GM18517 (cell line): ENCODE data around the gene OR52E6.

ENCODE experiments used
- ATAC-seq: cut with Tn5 transposase; IDR thresholded peaks from one replicate; pipeline ENCODE4 v1.9.1; 2021; ENCODE audit warnings: mild to moderate bottlenecking, moderate library complexity; ENCODE audit not compliant: unreplicated experiment

OR52E6 gene

DNA sequence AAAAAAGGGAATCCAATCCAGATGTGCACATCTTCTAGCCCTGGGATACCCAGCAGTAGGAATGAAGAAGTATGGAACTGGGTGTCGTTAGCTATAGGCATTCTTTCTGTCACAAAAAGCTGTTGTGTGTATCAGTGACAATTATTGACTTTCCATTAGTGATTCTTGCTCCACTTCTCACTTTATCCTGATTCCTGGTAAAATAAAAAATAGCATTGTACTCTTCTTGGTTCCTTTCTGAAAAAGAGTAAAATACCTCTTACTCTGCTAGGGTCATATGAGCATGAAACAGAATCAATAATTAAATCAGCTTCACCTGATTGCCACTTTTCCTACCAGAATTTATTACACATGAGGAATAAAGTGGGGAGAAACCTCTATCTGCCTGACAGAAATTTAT, at the start of gene OR52E6:
TSS of gene OR52E6 (minus strand) at position 101 of the 400 bp plus-strand sequence. CDS start at position 101, 0 bp downstream.
- ATAC-seq: no peak

DNA sequence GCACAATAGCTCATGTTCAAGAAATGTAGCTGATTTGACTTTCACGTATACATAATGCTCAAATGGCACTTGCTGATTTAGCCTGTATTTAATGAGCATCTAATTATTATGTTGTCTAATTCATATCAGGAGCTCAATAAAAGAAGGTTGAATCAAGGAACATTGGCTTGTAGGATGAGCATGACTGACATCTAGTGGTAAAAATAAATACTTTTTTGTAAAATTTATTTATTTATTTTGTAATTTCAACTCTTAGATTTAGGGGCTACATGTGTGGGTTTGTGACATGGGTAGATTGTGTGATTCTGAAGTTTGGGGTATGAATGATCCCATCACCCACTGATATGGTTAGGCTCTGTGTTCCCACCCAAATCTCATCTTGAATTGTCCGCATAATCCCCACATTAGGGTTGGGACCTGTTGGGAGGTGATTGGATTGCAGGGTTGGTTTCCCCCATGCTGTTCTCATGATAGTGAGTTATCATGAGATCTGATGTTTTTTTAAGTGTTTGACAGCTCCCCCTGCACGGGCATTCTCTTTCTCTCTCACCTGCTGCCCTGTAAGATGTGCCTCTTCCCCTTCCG, 49.6 kb upstream of the OR52E6 start:
- ATAC-seq: no peak

DNA sequence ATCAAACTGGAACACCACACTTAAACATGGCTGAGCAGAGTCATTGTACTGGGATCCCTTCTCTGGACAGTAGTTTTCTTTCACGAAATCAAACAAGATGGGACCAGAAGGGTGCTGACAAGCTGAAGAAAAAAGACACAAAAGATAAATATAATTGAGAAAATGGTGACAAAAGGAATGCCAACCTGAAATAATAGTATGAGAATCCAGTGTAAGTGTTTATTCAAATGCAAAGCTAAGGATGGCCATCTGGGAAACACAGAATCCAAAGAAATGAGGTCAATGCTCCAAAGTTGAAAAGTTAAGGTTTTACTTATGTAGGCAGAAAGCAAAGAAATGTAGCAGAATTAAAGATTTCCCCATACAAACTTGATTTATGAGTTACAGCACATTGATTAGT, 46.0 kb upstream of the OR52E6 start:
- ATAC-seq: no peak

DNA sequence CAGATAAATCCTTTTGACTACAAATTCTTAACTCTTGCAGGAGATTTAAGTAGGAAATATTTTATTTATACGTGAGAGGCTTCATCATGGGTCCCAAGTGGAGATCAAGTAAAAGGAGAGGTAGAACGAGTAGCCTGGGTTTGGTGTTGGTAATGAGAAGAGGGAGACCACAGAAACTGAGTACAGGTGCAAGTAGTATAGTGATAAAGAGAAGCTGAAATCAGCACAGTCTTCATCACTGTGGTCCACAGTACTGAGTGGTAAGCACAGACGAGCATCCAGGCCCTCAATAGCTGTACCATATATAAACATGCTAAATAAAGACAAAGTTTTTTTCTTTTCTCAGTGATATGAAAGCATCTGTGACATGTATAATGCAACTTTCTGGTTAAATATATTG, 45.5 kb upstream of the OR52E6 start:
- no peak for ATAC-seq

DNA sequence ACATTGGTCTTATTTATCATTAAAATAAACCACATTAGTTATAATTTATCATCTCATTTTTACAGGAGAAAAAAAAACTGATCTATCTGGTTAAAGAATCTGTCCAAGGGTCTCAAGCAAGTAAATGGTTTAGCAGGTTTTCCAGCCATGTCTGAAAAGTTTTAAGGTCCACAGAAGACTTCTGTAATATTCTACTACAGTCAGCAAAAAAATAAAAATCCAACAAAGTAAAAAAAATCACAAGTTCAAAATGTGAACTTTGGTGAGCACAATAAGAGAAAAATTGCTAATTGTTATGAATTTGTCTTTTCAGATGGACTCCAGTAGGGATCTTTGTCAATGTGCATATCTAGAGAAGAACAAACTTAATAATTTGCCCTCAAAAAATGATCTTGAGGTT, 40.1 kb upstream of the OR52E6 start:
- ATAC-seq: no peak

DNA sequence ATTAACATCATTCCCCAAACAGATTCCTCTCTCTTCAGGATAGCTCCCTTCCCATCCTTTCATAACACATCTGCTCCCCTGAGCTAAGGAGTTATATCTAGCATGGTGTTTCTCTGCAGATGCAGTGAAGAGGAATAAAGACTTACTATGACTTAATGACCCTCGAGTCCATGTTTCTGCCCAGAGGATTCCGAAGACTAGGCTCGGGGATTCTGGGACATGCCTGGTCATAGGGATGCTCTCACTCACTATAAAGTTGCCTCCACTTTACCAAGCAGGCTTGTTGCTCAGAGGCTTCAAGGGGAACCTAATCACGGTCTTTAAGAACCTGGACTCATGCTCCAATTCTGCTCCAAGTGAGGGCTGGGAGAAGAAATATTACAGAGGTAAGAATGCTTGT, 38.6 kb upstream of the OR52E6 start, which contains the start of gene OR52E4:
TSS of gene OR52E4 (plus strand) at position 301 of the 400 bp plus-strand sequence. CDS start 3,664 bp downstream, outside the sequence.
- no peak for ATAC-seq

DNA sequence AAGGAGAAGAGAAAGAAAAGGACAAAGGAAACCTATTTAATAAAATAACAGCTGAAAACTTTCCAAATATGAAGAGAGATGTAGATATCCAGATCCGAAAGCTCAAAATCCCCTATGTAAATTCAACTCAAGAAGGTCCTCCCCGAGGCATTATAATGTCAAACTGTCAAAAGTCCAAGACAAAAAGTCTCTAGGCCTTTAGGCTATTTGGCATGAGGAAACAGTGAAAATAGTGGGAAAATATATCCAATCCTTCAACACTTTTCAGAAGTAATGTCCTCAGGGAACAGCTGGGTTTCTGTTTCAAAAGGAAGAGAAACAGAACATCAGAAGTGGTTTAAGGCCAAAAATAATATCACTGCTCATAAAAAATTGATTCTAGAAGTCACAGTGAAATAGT, 36.9 kb upstream of the OR52E6 start:
- ATAC-seq: no peak

DNA sequence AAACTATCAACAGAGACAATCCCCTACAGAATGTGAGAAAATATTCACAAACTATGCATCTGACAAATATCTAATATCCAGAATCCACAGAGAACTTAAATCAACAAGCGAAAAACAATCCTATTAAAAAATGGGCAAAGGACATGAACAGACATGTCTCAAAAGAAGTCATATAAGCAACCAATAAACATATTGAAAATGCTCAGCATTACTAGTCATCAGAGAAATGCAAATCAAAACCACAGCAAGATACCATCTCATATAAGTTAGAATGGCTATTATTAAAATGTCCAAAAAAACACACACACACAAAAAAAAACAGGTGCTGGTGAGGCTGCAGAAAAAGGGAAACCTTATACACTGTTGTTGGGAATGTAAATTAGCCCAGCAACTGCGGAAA, 24.1 kb upstream of the OR52E6 start:
- ATAC-seq: no peak

DNA sequence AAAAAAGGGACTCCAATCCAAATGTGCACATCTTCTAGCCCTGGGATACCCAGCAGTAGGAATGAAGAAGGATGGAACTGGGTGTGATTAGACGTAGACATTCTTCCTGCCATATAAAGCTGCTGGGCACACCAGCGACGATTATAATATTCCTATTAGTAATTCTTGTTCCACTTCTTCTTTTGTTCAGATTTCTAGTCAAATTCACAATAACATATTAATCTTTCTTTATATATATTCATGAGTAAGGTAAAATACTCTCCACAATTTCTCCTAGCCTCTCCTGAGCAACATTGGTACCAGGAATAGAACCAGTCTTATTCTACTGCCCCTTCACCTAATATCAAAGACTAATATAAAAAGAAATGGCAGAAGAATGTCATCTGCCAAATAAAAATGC, 15.9 kb upstream of the OR52E6 start, which contains the start of gene OR52E8:
TSS of gene OR52E8 (minus strand) at position 101 of the 400 bp plus-strand sequence. CDS start at position 101, 0 bp downstream.
- no peak for ATAC-seq

DNA sequence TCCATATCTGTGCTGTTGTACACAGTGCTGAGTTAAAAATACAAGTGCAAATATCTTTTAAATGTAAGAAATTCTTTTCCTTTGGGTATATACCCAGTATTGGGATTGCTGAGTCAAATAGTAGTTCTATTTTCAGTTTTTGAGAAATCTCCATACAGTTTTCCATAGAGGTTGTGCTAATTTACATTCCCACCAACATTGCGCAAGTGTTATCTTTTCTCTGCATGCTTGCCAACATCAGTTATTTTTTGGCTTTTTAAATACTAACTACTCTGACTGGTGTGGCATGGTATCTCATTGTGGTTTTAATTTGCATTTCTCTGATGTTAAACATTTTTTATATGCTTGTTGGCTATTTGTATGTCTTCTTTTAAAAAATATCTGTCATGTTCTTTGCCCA, 9.3 kb upstream of the OR52E6 start:
- no peak for ATAC-seq

DNA sequence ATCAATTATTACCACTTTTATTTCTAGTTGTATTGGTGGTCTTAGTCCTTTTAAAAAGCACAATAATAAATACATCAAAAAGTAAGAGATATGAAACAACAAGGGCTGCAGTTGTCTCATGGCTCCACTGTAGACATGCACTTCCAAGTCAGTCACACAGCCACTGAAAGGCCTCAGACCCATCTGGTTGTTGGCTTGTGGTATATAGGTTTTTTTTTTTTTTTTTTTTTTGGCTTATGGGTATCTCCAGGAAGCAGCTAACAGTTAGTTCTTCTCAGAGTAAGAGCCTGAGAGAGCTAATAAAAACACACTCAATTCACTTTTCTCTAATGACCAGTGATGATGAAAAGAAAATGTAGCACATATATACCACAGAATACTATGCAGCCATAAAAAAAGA, 6.0 kb upstream of the OR52E6 start:
- ATAC-seq: no peak

DNA sequence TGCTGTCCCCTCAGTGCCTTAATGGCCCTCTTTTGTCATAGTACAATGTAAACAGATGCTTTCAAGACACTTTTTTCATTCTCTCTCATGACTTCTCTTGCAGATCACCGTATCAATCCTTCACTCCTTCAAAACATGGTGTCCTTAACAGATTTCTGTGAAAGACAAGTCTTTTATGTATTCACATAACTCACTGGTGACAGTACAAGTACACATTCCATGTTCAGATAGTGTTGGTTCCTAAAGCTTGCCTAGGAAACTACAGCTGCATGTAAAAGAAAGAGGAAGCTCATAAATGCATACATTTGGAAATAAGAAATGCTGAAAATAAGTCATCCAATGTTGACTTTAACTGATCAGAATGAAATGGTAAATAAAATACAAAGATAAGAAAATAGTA, 5.0 kb upstream of the OR52E6 start:
- ATAC-seq: no peak

DNA sequence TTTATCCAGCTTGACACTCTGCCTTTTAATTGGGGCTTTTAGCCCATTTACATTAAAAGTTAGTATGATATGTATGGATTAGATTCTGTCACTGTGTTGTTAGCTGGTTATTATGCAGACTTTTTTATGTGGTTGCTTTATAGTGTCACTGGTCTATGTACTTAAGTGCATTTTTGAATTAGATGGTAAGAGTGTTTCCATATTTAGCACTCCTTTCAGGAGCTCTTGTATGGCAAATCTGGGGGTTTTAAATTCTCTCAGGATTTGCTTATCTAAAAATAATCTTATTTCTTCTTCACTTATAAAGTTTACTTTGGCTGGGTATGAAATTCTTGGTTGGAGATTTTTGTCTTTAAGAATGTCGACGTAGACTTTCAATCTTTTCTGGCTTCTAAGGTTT, 4.0 kb downstream of the OR52E6 start:
- ATAC-seq: no peak

DNA sequence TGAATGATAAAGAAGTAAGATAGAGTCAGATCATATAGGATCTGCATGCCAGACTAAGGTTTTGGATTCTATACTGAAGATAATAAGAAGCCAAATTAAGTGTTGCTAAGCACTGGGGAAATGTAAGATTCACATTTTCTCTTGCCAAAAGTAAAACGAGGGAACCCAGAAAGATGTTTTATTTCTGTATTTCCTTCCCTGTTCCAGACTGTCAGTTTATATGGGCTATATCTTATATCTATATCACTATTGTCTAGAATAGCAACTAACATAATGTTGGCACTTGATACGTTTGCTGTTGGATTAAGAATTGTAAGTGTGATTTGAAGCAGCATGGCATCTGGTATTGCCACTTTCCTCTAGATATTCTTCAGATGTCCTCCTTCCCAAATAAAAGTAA, 8.3 kb downstream of the OR52E6 start:
- ATAC-seq: no peak

DNA sequence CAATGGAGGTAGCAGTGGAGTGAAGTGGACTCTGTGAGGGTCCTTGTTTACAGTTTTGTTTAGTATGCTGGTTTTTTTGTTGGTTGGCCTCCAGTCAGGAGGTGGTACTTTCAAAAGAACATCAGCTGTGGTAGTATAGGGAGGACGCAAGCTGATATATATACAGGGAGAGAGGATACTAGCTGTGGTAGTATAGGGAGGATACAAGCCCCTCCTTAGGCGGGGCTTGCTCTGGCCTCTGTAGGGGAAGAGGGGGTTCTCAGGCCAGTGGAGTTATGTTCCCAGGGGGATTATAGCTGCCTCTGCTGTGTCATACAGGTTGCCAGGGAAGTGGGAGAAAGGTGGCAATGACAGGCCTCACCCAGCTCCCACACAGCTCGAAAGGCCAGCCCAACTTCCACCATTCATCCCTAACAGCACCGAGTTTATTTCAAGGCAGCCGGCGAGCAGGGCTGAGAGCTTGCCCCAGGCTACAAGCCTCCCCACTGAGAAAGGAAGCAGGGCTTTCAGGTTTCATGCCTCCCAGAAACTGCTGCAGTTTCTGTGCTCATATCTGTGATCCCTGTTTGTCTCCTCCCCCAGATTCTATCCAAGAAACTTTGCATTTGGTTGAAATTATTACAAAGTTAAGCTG, 10.4 kb downstream of the OR52E6 start:
- ATAC-seq: no peak

DNA sequence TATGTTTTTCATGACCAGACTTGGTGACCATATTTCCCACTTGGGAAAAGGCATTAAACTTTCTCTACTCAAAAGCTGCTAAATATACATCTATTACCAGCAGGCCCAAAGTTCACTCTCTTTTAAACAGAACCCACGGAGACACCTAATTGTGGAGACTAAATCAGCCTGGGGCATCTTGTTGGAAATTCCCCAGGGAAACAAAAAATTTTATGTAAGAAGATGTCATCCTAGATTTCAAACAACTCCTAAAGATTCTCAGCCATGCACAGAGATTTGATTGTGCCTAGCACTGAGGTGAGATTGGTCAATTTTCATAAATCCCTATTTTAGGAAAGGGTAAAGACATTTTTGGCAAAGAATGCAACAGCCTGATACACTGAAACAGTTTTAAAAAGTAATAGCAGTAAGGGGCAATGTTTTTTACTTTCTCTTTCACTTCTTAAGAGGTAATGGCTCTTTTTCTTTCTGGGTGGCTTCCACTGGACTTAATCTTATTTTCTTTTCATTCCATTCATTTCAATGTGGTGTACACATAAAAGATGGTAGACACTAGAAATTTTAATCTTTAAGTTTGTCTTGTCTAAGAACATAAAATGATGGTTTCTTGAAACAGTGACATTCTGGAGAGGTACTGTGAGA, 23.3 kb downstream of the OR52E6 start:
- ATAC-seq: peak; percentile 67

DNA sequence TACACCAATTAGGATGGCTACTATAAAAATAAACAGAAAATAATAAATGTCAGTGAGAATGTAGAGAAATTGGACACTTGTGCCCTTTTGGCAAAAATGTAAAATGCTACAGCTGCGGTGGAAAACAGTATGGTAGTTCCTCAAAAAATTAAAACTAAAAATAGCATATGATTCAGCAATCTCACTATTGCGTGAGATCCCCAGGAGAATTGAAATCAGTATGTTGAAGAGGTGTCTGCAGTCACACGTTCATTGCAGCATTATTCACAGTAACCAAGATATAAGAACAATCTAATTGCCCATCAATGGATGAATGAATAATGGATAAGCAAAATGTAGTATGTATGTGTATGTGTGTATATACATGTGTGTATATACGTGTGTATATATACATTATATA, 26.2 kb downstream of the OR52E6 start:
- ATAC-seq: no peak

DNA sequence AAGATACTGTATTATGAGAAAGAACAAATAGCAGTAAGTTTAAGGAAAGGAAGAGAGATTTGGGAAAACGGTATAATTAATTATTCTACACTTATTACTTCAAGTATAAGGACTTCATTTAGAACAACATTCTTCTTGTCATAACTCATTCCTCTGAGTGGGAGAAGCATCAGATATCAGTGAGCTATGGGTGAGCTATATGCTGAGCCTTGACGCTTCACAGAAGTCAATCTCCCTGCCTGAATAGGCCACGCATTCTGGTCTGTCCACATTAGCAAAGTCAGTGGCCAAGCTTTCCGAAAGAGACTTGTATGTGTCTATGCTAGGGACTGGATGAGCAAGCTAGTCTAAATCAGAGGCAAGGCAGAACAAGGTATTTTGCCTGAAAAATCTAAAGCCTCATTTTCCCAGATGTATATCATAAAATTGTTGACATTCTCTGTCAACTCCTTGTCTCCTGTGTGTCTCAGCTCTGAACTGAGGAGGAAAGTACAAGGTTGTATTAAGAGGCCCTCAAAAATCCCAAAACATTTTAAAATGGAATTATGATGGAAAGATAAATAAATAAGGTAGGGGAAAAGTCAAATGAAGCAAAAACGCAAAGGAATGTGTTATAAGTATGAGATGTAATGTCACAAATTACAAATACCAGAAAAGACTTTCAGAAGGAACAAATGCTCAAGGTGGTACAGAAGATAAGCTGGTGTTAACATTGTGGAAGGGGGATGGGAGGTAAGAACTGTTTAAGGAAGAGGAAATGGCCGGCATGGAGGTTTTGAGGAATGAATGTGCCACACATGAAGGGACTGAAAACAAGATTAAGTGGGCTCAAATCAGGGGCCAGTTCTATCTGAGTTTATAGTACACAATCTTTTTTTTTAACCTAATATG, 31.5 kb downstream of the OR52E6 start:
- ATAC-seq: no peak

DNA sequence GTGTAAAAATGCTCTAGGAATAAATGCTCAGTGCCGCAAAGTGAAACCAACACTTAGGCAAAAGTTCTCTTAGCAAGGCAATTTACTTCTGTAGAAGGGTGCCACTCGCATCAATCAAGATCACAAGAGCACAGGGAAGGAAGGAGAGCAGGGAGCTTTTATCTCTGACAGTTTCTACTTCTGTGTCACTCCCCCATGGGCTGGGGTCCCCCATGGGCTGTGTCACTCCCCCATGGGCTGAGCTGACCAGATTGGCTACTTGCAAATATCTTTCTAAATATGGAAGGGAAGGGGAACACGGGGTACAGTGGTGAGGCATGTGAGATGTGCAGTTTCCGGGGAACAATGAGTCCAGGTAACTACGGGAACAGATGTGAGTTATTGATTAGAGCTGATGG, 32.6 kb downstream of the OR52E6 start:
- no peak for ATAC-seq

DNA sequence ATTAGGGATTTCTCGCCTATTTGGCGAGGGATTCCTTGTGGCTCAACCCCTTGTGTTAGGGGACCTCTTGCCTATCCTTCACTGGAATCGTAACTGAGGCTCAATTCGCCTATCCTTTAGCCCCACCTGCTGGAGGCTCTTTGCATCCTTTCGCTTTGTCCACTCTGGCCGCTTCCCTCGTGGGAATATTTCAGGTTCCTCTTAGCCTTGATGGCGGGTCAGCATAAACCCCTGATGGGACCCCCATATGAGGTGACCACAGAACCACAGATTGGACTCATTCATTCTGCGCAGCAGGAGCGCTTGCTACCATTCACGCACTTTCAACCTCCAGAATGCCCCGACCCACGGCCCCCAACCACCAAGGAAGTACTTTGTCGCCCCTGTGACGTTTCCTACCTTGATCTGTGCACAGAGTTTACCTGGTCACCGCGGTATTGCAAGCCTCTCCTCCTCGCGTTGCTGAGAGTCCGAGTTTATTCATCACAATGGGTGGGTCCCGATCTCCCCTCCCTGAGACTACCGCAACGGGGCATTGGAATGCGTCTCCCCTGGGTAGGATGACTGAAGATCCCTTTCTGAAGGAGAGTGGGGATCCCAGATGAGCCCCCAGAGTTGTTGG, 33.1 kb downstream of the OR52E6 start, which contains the start of gene OR52N2:
TSS of gene OR52N2 (plus strand) at position 425 of the 622 bp plus-strand sequence. CDS start 11,412 bp downstream, outside the sequence.
- peak; percentile 97 for ATAC-seq

DNA sequence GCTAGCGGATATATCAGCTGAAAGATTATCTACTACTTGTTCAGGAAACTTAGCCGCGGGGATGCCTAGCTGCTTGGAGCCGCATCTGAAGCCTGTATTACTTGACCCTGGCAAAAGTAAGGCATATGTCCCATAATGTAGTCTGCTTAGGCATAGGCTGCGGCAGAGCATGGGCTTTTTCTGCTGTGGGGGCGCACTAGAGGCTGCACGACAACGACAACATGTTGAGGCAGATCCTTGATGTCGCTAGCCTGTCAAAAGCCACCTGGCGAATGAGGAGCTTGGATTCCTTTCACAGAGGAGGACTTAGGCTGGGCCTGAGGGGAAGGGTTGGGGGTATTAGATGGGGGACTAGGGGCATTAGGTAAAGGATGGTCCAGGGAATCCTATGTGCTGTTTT, 34.1 kb downstream of the OR52E6 start:
- ATAC-seq: no peak
